Activated CD4-positive, alpha-beta T cell treated with anti-CD3 and anti-CD28 coated beads, Interleukin-2, amount 50 U/mL, for 24 hours (primary cell): ENCODE data around the gene NYNRIN.

Source experiments
- DNase-seq, 2 donors: peaks; one replicate each; pipeline ENCODE4 v3.0.0-alpha.2; 2020; ENCODE audit warnings: low read depth in 1 of 2, low spot score in 1 of 2

The NYNRIN gene

DNA sequence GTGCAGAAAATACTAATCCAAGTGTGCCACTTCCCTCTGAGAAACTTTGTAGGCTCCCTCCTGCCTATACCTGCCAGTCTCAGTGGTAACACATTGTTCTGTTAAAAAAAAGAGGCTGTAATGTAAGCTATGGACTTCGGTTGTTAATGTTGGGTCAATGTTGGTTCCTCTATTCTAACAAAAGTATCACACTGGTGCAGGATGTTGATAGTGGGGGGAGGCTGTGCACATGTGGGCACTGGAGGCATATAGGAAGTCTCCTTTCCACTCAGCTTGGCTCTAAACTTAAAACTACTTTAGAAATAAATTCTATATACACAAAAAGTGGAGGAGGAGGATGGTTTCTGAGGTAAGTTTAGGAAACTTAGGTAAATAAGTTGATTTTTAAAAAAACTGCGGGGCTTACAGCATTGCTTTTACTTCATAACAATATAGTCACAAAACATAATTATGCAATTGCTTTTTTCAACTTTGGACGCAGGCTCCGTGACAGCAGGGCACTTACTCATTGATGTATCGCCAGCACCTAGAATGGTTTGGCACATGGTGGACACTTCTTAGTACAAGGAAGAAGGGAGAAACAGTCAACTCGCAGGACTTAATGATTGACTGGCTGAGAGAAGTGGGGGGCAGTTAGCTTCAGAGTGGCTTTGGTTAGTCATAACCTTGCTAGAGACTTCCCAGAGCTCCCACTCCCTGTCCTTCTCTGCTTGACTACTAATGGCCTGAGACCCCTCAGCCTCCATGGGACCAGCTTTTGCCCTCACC, 7.9 kb upstream of the NYNRIN start:
- DNase-seq: no peak

DNA sequence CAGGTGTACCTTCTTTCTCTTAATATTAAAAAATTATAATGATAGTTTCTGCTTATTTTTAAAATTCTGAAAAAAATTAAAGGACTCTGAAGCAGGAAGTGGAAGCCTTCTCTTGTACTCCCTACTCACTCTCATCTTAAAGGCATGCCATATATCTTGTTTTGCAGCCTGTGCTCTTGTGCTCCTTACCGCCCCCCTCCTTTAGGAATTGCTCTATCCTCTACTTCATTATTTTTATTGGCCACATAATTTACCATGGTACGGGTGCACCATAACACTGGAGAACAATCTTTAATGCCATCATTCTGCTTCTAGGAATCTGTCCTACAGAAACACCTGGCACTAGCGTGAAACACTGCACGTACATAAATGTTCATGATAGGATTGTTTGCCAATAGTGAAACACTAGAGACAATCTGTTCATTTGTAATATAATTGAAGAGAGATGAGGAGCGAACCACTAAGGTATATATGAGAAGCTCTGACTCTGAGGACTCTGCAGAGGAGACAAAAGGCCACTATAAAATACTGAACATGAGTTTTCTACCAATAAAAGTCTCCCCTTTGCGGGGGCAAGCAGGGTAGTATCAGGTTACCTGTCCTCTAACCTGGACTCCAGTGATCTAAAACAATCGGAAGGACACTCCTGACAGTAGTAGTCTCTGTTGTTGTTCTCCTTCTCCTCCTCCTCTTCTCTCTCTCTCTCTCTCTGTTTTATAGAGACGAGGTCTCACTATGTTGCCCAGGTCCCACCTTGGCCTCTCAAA, 6.3 kb upstream of the NYNRIN start:
- no peak for DNase-seq

DNA sequence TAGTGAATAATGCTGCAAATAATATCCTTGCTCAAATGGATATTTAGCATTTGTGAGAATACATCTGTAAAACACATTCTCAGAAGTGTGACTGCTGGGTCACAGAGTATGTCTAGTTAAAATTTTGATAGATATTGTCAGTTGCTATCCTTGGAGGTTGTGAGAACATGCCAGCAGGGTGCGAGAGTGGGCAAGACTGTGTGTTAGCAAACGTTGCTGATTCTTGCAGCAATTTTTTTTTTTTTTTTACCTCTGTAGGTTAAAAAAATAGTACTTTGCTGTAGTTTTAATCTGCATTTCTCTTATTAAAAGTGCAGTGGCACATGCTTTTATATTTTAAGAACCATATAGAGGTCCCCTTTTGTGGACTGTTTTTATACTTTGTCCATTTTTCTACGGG, 4.5 kb upstream of the NYNRIN start:
- no peak for DNase-seq

DNA sequence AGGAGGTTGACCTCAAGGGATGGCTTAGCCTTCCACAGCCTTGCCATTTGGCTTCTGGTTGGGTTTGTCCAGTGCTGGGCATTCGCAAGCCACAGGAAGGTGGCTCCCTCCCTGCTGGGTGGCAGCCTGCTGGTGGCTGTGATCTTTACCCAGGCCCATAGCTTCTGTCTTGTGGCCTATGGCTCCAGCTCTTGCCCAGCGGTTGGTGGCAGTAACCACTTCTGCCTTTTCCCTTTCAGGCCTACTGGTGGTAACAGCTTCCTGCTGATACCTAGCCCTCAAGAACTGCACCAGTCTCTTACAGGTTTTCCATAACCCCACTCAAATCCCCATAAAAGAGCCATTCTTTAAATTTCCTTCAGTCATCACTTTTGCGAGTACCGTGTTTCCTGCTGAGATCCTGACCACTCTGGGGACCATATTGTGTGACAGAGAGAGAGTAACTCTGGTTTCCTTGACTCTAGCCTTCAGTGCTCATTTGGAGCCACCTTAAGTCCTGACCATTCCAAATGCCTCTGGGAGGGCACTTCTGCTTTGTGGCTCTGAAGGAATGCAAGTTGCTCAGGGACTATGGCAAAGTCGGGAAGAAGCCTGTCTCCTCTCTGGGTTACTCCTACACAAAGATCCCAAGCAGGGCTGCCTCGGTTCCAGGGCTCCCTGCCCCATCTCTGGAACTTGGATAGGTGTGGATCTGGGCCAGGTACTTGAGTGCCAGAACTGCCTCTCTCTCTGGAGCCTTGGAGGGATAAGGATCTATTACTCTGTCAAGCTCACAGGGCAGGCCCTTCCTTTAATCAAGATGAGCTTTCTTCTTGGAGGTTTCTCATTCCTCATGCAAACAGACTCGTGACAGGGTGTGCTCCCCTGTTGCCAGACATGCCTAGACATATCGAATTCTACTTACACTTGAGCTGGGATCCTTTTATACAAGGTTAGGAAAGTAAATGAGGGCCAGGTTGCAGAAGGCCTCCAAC, 2.9 kb upstream of the NYNRIN start:
- no peak for DNase-seq

DNA sequence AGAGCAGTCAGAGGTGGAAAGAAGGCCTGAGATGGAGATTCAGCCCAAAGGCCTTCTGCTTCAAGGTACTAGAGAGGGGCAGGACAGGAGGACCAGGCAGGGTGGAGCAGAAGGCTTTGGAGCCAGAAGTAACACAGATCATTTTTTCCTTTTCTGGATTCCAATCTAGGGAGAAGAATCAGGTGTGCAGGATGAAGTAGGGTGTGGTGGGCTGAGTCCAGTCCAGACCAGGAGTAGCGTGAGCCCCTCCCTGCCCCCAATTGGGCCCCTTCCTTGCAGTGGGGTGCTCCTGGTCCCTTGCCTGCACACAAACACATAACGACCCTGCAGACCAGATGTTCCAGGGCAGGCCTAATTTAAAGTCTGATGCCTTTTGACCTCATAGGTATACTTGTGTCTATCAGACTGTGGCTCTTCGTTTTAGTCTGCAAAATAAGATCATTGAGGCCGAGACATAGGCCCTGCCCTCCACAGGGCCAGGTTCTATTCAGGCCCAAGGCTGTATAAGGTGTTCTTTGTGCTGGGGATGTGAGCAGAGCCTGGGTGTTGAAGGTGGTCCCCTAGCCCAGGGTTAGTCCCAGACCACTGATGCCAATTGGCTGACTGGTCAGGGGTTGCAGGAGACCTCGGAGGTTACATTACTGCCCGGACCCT, 1.0 kb upstream of the NYNRIN start:
- no peak for DNase-seq

DNA sequence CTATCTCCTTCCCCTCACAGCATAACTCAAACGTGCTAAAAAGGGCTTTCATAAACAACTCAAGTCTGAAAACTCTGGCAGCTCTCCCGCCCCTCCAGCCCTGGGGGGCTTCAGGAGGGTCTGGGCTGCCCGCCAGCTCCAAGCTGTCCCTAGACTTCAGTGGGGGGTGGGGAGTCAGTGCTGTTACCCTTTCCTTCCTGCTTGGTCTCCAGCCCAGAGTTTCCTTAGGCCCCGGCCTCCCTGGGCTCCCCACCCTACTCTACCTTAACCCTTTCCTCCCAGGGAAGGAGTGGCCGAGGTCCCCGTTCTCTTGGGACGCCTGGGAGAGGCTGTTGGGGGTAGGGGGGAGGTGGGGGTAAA, 530 bp upstream of the NYNRIN start:
- DNase-seq: no peak

DNA sequence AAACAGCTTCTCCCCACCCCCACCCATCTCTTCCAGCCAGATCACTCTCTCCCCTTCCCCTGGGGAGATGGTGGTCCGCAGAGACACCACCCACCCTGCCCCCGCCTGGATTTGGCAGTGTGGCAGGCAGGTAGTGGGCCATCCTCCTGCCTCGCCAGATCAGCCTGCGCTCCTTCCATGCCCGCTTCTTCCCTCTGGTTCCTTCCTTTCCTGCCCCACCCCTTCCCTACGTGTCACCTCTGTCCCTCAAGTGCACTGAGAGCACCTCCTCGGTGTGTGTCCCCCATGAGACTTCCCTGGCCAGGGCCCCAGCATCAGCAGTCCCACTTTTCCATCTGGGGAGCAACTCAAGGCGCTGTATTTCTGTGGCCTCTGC, 632 bp downstream of the NYNRIN start:
- DNase-seq: no peak

DNA sequence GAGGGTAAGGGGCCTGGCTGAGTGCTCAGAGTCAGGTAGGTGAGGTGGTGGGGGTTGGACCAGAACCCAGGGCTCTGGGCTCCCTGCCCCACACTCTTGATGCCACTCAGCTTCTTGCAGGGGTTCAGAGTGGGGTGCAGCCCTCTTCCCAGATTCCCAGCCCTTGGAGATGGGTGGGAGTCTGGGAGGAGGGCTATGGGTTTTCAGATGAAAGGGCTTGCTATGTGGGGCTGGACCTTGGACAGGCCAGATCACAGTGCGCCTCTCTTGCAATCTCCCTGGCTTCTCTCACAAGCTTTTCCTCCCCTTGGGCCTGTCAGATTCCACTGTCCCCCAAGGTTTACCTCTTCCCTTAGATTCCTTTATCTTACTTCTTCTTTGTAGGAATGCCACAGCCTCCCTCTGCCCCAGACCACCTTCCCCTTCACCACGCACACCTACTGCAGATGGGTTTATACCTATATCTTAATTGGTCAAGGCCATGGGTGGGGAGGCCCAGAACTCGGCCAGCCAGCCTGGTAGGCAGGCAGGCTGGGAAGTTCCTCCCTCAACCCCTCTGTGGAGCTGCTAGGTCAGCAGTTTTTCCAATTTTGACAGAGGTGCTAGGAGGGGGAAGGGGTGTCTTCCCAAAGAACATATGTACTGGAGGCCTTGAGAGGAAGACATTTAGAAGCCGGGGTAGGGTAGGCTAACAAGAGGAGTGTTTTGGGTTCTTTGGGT, 1.4 kb downstream of the NYNRIN start:
- no peak for DNase-seq

DNA sequence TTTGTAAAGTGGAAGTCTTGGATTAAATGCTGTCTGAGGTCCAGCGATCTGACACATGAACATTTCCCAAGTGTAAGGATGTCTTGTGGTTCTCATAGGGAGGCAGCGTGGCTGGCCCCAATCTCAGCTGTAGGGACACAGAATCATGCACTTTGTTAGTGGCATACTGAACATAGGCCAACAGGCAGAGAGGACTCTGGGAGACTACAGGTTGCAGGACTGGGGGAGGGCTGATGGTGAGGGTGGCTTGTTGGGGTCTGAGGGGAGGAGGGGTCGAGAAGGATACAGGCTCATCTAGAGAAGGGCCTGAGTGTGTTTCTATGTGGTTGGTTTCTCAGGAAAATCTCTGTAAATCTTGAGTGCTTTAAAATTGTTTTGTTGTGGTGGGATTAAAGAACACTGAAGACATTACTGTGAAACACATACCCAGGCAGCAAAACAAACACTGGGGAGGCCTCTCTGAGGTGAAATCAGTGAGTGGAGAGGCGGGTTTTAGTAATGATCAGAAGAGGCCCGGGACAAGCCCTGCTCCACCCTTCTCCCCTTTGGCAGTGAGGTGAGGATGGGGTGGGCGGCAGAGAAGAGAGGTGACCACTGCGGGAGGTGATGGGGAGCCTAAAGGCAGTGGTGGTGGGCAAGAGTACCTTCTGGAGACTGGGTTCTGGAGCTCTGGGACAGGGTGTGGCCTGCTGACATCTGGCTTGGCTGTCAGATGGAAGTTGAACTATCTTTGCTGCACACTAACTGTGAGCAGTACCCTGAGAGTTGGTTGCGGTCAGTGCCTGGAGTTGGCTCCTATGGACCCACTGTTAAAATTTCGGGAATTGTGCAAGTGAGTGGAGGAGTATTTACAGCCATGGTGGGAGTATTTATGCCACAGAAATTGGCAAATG, 3.3 kb downstream of the NYNRIN start:
- no peak for DNase-seq

DNA sequence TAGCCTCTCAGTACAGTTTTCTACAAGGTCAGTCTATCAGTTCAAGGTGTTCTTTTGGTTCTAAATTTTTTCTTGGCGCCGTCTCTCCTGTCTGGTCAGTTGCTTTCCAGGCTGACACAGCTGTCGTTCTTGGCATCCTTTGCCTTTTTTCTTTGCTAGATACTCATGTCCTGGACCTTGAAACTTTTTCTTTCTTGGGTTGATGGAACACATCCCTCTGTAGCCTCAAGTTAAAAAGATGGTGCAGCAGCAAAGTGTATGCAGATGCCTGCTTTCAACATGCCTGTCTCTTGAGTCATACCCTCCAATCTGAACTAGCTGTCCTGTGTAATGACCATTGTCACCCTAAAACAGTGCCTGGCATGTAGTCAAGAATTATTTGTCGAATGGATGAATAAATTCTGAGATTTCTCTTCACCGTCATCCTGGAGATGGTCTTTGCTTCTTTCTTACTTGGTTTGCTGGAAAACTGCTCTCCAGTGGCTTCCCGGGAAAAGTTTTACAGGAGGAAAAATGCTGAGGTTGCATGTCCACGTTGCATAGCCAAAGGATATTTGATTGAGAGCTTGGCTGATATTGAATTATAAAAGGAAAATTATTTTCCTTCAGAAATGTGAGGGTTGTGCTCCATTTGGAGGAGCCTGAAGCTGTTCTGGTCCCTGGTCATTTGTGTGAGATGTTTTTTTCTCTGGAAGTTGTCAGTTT, 4.6 kb downstream of the NYNRIN start:
- DNase-seq: no peak

DNA sequence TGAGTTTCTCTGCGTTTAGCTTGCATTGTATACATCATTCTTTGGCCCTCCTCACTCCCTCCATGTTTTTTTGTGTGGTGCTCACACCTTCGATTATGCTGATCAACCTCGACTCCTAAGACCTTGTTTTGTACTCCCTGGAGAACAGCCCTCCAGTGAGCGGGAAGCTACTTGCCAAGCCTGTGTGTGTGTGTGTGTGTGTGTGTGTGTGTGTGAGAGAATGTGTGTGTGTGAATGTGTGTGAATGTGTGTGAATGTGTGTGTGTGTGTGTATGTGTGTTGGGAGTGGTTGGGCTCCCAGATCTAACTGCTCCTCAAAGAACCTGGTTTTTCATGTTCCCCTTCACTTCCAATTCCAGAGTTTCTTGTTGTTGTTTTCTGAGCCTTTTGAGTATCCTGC, 6.0 kb downstream of the NYNRIN start:
- DNase-seq: no peak

DNA sequence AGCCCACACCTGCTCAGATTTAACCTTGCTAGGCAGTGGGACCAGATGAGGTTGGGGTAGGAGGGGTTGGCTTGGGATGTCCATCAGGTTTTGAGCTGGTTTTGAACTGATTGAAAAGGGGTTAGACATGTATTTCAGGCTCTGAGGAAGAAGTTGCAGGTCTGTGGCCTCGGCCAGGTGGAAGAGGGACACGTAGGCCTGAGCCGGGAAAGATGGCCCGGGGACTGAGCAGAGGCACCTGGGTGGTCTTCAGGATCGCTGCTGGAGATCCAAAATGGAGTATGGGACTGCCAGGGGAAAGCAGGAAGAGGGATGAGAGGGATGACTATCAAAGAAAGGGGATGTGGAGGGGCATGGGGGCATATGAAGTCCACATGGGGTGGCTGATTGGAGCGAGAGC, 7.6 kb downstream of the NYNRIN start:
- DNase-seq: no peak

DNA sequence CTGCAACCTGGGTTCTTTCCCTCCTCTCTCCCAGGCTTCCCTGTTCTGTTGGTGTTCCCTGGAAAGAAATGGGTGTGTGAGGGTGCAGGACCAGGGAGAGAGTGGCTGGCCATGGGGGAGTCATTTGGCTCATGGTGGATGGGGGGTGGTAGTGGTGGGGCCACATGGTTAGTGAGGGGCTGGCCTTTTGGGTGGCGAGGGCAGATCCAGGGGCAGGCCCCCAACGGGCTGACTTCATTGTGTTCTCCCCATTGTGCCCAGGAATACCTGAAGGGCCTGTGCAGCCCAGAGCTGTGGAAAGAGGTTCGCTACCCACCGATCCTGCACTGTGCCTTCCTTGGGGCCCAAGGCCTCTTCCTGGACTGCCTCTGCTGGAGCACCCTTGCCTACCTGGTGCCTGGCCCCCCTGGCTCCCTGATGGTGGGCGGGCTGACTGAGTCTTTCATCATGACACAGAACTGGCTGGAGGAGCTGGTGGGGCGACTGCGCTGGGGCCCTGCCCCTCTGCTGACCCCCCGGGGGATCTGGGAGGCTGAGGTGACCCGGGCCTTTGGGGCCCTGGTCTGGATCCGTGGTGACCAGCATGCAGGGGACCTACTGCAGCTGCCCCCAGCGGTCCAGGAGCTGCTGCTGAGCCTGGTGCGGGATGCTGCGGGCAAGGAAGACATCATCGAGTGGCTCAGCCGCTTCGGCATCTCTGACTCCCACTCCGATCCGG, 9.0 kb downstream of the NYNRIN start:
- no peak for DNase-seq

DNA sequence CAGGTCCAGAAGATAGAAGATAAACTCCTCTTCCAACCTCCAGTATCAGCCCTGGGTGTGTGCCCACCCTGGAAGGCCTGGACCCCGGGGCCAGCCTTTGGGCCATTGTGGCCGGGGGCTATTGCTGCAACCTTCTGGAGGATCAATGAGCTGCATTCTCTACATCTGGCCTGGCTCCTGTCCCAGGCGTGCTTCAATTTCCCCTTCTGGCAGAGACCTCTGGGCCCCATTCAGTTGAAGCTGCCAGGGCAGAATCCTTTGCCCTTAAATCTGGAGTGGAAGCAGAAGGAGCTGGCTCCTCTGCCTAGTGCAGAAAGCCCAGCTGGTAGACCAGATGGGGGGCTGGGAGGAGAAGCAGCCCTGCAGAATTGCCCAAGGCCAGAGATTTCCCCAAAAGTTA, 10.0 kb downstream of the NYNRIN start:
- no peak for DNase-seq

DNA sequence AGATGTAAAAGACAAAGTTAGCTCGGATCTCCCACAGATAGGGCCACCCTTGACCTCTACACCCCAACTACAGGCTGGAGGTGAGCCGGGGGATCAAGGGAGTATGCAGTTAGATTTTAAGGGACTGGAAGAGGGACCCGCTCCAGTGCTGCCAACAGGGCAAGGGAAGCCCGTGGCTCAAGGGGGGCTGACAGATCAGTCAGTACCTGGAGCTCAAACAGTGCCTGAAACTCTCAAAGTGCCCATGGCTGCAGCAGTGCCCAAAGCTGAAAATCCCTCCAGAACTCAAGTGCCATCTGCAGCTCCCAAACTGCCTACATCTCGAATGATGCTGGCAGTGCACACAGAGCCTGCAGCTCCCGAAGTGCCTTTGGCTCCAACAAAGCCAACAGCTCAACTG, 10.4 kb downstream of the NYNRIN start:
- DNase-seq: no peak

DNA sequence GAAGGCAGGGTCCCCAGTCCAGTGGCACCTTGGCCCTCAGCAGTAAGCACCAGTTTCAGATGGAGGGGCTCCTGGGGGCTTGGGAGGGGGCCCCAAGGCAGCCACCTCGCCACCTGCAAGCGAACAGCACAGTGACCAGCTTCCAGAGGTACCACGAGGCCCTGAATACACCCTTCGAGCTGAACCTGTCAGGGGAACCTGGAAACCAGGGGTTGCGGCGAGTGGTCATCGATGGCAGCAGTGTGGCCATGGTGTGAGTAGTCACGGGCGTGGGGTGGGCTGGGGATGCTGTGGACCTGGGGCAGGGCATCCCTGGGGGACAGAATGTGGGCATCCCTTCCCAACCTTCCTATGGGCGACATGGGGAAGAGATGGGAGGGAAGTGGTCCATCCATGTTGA, 11.2 kb downstream of the NYNRIN start:
- no peak for DNase-seq

DNA sequence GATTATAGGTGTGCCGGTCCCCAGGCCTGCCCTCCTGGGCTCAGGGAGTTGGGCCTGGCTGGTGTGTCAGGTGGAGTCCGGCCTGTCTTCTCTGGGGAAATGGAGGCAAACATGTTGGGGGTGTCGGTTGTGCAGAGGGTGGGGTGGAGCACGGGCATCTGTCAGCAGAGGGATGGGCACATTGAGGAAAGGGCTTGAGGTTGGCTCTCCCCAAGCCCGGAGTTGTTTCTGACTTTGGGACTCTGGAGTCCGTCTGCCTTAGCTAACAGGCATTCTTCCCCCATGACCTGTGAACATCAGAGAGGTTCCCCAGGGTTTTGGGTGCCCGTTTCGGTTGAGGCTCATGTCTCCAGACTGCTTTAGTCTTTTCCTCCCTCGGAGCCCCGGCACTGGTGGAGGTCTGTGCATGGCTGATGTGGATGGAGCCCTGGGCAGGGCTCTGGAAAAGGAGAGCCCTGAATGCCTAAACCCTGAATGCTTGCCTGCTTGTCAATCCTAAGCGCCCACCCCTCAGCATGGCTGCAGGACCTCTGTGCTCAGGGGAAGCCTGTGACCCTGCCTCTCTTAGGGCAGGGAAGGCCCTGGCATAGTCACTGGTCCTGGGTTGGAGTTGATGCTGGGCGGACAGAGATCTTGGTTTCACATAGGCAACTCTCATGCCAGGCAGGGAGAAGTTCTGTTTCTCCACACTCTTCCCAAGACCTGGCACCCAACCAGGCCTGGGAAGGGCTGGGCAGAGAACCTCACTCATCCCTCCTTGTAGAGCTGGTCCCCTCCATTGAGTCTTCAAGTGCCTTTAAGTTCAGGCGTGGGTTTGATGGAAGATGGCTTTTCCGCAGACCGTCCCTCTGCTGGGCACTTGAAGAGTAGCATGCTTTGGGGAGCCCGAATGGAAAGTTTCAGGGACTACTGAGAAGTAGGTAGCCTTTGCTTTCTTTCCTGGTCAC, 12.9 kb downstream of the NYNRIN start:
- peak in 1 of 2 donors; percentile 7 for DNase-seq
